NCI-H2107 treated with DMSO at 0.1 percent for 48 hours (cell line): ENCODE results near the gene EEF2.

ENCODE experiments used
- DNase-seq: peaks from one replicate; lab custom pipeline; 2025; ENCODE audit not compliant: unreplicated experiment; lab: John Stamatoyannopoulos, UW

The EEF2 gene

GRCh38 chr19:3986260-3987041, 1.2 kb upstream of the EEF2 start:
- peak; percentile 96 for DNase-seq

- DNase-seq: peak; percentile 75
Observed at GRCh38 chr19:3985643-3986259, 488 bp upstream of the EEF2 start.

- DNase-seq: no peak
Observed at GRCh38 chr19:3984584-3984907, 717 bp downstream of the EEF2 start.

- peak; percentile 12 for DNase-seq
Observed at GRCh38 chr19:3983936-3984583, 1.2 kb downstream of the EEF2 start.

- DNase-seq: no peak
Observed at GRCh38 chr19:3983542-3983914, 1.7 kb downstream of the EEF2 start.

- no peak for DNase-seq
Observed at GRCh38 chr19:3982701-3983541, 2.3 kb downstream of the EEF2 start.

- DNase-seq: no peak
Observed at GRCh38 chr19:3981736-3982681, 3.3 kb downstream of the EEF2 start.

- no peak for DNase-seq
Observed at GRCh38 chr19:3981373-3981735, 3.9 kb downstream of the EEF2 start.

- no peak for DNase-seq
Observed at GRCh38 chr19:3980353-3981251, 4.7 kb downstream of the EEF2 start.

- DNase-seq: no peak
Observed at GRCh38 chr19:3979674-3980352, 5.5 kb downstream of the EEF2 start.

- DNase-seq: no peak
Observed at GRCh38 chr19:3979289-3979673, 6.0 kb downstream of the EEF2 start.

GRCh38 chr19:3978145-3978544, 7.1 kb downstream of the EEF2 start:
- DNase-seq: no peak

GRCh38 chr19:3977242-3978143, 7.8 kb downstream of the EEF2 start:
- no peak for DNase-seq

GRCh38 chr19:3976495-3977241, 8.6 kb downstream of the EEF2 start:
- no peak for DNase-seq

- no peak for DNase-seq
Observed at GRCh38 chr19:3975637-3976087, 9.6 kb downstream of the EEF2 start.

- DNase-seq: no peak
Observed at GRCh38 chr19:3975144-3975543, 10.1 kb downstream of the EEF2 start.
